ENCODE measurements around the gene MYMK. TPM values are rescaled to one million over a fixed set of nuclear protein-coding genes. Genes with fewer than 3 reads are reported as not detected.

The MYMK gene
- total and polyA plus RNA-seq, 2 of the 4 experiments (the other 2 are of a cell fraction), result not detected

- Histone ChIP-seq H3K27me3 (ENCODE audit: control insufficient read depth, insufficient read depth, low read length) (peaks cover 52% of the 10 kb centered on the region), H2AFZ (replicated peaks; ENCODE audit: low read length, poor library complexity) (no peak overlapping the region), H2BK15ac (ENCODE audit: low read depth, low read length) (no peak overlapping the region), H3K36me3 (ENCODE audit: control insufficient read depth, insufficient read depth, low read length) (no peaks in the 10 kb centered on the region), H4K5ac (ENCODE audit: low read depth, low read length) (no peak overlapping the region), H2BK5ac (ENCODE audit: low read depth, low read length, poor library complexity, severe bottlenecking) (no peak overlapping the region), H3K27ac (ENCODE audit: insufficient read depth, low read length) (no peak overlapping the region), H3K23ac (ENCODE audit: low read depth, low read length) (no peak overlapping the region), H2AK5ac (ENCODE audit: low read depth, low read length) (no peak overlapping the region), H3K18ac (ENCODE audit: low read depth, low read length) (no peak overlapping the region), H3K4ac (ENCODE audit: low read depth, low read length) (no peak overlapping the region), H2AK9ac (replicated peaks; ENCODE audit: low read depth, low read length, poor library complexity) (no peak overlapping the region), H3K9ac (ENCODE audit: low read depth, low read length) (no peak overlapping the region), H4K8ac (ENCODE audit: low read depth in 2 of 2, low read length in 2 of 2) (no peak overlapping the region), H3K56ac (ENCODE audit: extremely low read depth, insufficient read depth, low read length) (no peak overlapping the region), H3K9me1 (ENCODE audit: insufficient read depth, low read length) (no peaks in the 10 kb centered on the region), H3K14ac (replicated peaks; ENCODE audit: low read depth, low read length) (no peak overlapping the region), H3K4me2 (ENCODE audit: low read depth, low read length) (no peak overlapping the region), H4K20me1 (ENCODE audit: insufficient read depth, low read length) (no peaks in the 10 kb centered on the region), H2BK120ac (ENCODE audit: low read depth, low read length) (no peak overlapping the region), H2BK20ac (ENCODE audit: low read depth, low read length) (no peak overlapping the region), H3K79me1 (ENCODE audit: low read depth in 1 of 2, low read length in 2 of 2) (no peaks in the 10 kb centered on the region), H3K9me3 (ENCODE audit: control insufficient read depth, insufficient read depth, low read length) (no peaks in the 10 kb centered on the region), H3K4me3 (ENCODE audit: insufficient read depth, low read depth, low read length) (no peak overlapping the region), H4K91ac (ENCODE audit: insufficient read depth, low read depth, low read length) (no peak overlapping the region), H3K4me1 (ENCODE audit: control insufficient read depth, insufficient read depth, low read length) (no peaks in the 10 kb centered on the region)
- WGBS, 2 experiments (ENCODE audit: extremely low coverage in 2 of 2, insufficient read length in 1 of 2), result 88% methylated on average over 5 of the region's 18 CpGs; no CpG with 5 or more reads in 1 of the 2 experiments
- intact Hi-C loops (cut with micrococcal nuclease), result no loop called here
- ChIA-PET POLR2A (ENCODE audit: unreplicated experiment) (no interaction called here), CTCF (no interaction called here)
- DNase-seq, result no peak
- dilution Hi-C loops (cut with HindIII; ENCODE audit: low sequenced_read_pairs, unreplicated experiment), result no loop called here
- no peak for ATAC-seq (ENCODE audit: low read depth)
- BruUV-seq (replicated peaks), result no TSS peak
- TF ChIP-seq FOS (IDR thresholded peaks at IDR 0.05; ENCODE audit: low read depth, low read length) (no peak), SMC3 (IDR thresholded peaks at IDR 0.05; ENCODE audit: low read depth, low read length) (no peak)
- in situ Hi-C loops (cut with MboI; ENCODE audit: low sequenced_read_pairs), result no loop called here
These were observed 15.9 kb upstream of the MYMK start for GRCh38 chr9:133540698-133541025.
